Endothelial cell of umbilical vein (primary cell): ENCODE measurements around the gene PRCC. TPM values are rescaled to one million over a fixed set of nuclear protein-coding genes. Genes with fewer than 3 reads are reported as not detected.

ENCODE experiments used
- BruUV-seq: library from RNA; stranded (reverse); fragments of 400-500 nt; replicated peaks from 2 replicates; lab custom pipeline; 2021; lab: Mats Ljungman, UMichigan
- CTCF ChIA-PET: fragments of 300-600, 350-600 bp; sonication (Branson Sonifier 250); formaldehyde crosslinking; loops from one replicate; lab custom pipeline; 2021; ENCODE audit warnings: antibody characterized with exemption, inconsistent platforms; lab: Charles Lee
- POLR2A ChIA-PET: fragments of 300-600, 350-600 bp; sonication (Branson Sonifier 250); formaldehyde crosslinking; loops from one replicate; lab custom pipeline; 2021; ENCODE audit warnings: antibody characterized with exemption, inconsistent platforms; lab: Charles Lee
- DNase-seq: peaks from one replicate; pipeline ENCODE4 v3.0.0-alpha.2; 2011; ENCODE audit warnings: low read depth, low spot score
- FAIRE-seq: peaks from 2 replicates; lab custom pipeline; 2011; peaks lifted over from hg19 to GRCh38; lab: Jason Lieb, UNC
- H2AFZ ChIP-seq: 2 replicates; pipeline ENCODE4 v1.6.0; 2012; ENCODE audit warnings: low read depth, low read length, control low read depth, inconsistent platforms
- H3K27ac ChIP-seq: 2 replicates; pipeline ENCODE4 v1.5.1; 2011; ENCODE audit warnings: low read depth, mild to moderate bottlenecking, control low read depth, low read length, moderate library complexity; ENCODE audit not compliant: insufficient read depth
- H3K27me3 ChIP-seq, 2 experiments: 2 replicates each; pipeline versions ENCODE4 v1.6.0 to v1.6.1; 2011; ENCODE audit warnings: low read length in 2 of 2, mixed read lengths in 1 of 2; ENCODE audit not compliant: control insufficient read depth in 2 of 2, insufficient read depth in 2 of 2
- H3K36me3 ChIP-seq, 2 experiments: 2 replicates in 1 of 2; 3 replicates in 1 of 2; pipeline ENCODE4 v1.5.1; 2011; ENCODE audit warnings: low read length in 2 of 2, mild to moderate bottlenecking in 1 of 2, moderate library complexity in 1 of 2; ENCODE audit not compliant: control insufficient read depth in 2 of 2, insufficient read depth in 2 of 2; ENCODE audit errors: extremely low read depth in 1 of 2
- H3K4me1 ChIP-seq: 3 replicates; pipeline ENCODE4 v1.5.1; 2011; ENCODE audit warnings: mild to moderate bottlenecking, low read length; ENCODE audit not compliant: control insufficient read depth, insufficient read depth; ENCODE audit errors: extremely low read depth
- H3K4me2 ChIP-seq: 2 replicates; pipeline ENCODE4 v1.6.1; 2011; ENCODE audit warnings: low read length, control low read depth, mixed read lengths; ENCODE audit not compliant: insufficient read depth
- H3K4me3 ChIP-seq, 3 experiments: fragments of 200-600 bp in 1 of 3; sonication (generic), shearing (Covaris generic) in 1 of 3; replicated peaks in 1 of 3; 2 replicates each; pipeline ENCODE4 v1.5.1; 2011 to 2016; ENCODE audit warnings: control low read depth in 3 of 3, low read length in 3 of 3, mild to moderate bottlenecking in 2 of 3, inconsistent platforms in 1 of 3, low read depth in 1 of 3, moderate library complexity in 1 of 3; ENCODE audit not compliant: insufficient read depth in 1 of 3
- H3K79me2 ChIP-seq: 2 replicates; pipeline ENCODE4 v1.6.0; 2012; ENCODE audit warnings: low read length, inconsistent platforms; ENCODE audit not compliant: control insufficient read depth, insufficient read depth
- H3K9ac ChIP-seq: replicated peaks from 2 replicates; pipeline ENCODE3; 2011; ENCODE audit warnings: low read length, control low read depth; ENCODE audit not compliant: insufficient read depth; ENCODE audit errors: extremely low read depth
- H3K9me1 ChIP-seq: replicated peaks from 3 replicates; pipeline ENCODE4 v1.6.0; 2011; ENCODE audit warnings: mild to moderate bottlenecking, low read length; ENCODE audit not compliant: control insufficient read depth, insufficient read depth; ENCODE audit errors: extremely low read depth
- H3K9me3 ChIP-seq: replicated peaks from 2 replicates; pipeline ENCODE4 v1.5.1; 2012; ENCODE audit warnings: low read length, inconsistent platforms; ENCODE audit not compliant: control insufficient read depth, insufficient read depth
- H4K20me1 ChIP-seq: replicated peaks from 2 replicates; pipeline ENCODE3; 2011; ENCODE audit warnings: mild to moderate bottlenecking, low read length; ENCODE audit not compliant: control insufficient read depth, insufficient read depth; ENCODE audit errors: extremely low read depth
- EZH2 ChIP-seq: IDR thresholded peaks from 2 replicates; pipeline ENCODE4 v1.6.1; 2012; ENCODE audit warnings: borderline replicate concordance, low read depth, mild to moderate bottlenecking, moderate library complexity, low read length, inconsistent platforms; ENCODE audit not compliant: severe bottlenecking
- FOS ChIP-seq: IDR thresholded peaks from 2 replicates; pipeline ENCODE4 v1.6.1; 2011; ENCODE audit warnings: mild to moderate bottlenecking, low read length, moderate library complexity, borderline replicate concordance; ENCODE audit not compliant: insufficient read depth
- GATA2 ChIP-seq: IDR thresholded peaks from 2 replicates; pipeline ENCODE4 v1.7.0; 2011; ENCODE audit warnings: low read depth, mild to moderate bottlenecking, moderate library complexity, mixed read lengths, low read length; ENCODE audit not compliant: insufficient read length, insufficient read depth
- JUN ChIP-seq: IDR thresholded peaks from 2 replicates; pipeline ENCODE4 v1.6.1; 2011; ENCODE audit warnings: borderline replicate concordance, low read depth; ENCODE audit not compliant: insufficient read length, insufficient read depth
- MAX ChIP-seq: IDR thresholded peaks from 2 replicates; pipeline ENCODE4 v1.6.1; 2011; ENCODE audit not compliant: insufficient read depth, insufficient read length
- MYC ChIP-seq: IDR thresholded peaks from one replicate; pipeline ENCODE4 v1.6.1; 2011; ENCODE audit warnings: mild to moderate bottlenecking, low read depth, low read length
- POLR2A ChIP-seq: IDR thresholded peaks from 2 replicates; pipeline ENCODE4 v1.6.1; 2012; ENCODE audit warnings: low read depth, mild to moderate bottlenecking, control low read depth, low read length
- POLR2AphosphoS5 ChIP-seq: IDR thresholded peaks from 2 replicates; pipeline ENCODE4 v1.6.1; 2012; ENCODE audit warnings: low read depth, mild to moderate bottlenecking, control low read depth, low read length, moderate library complexity; ENCODE audit not compliant: insufficient read depth
- dilution Hi-C: fragments of 300-500 bp; cut with MboI; formaldehyde crosslinking; loops from one replicate; pipeline ENCODE4 v1.15.0; 2019; ENCODE audit warnings: low sequenced_read_pairs; ENCODE audit not compliant: extremely low pct_ligation_motif_present
- intact Hi-C: fragments of 100-400 bp; cut with micrococcal nuclease; formaldehyde crosslinking; loops from one replicate; pipeline ENCODE4 v1.10.0; 2022
- polyA plus RNA-seq, 4 experiments: library from polyadenylated mRNA; depleted of rRNA in 3 of 4; stranded (reverse) in 3 of 4; unstranded in 1 of 4; fragments of >200 nt; gene quantifications; 2 replicates each; pipeline versions ENCODE4 v1.2.1 to v1.2.3, GENCODE V29; 2011 to 2012; ENCODE audit warnings: missing spikeins in 1 of 4
- total RNA-seq: library from RNA; stranded (reverse); gene quantifications from 2 replicates; pipeline ENCODE4 v1.2.3, GENCODE V29; 2021
- TF ChIP-seq, protein P1 (sequence below), 2 donors: IDR thresholded peaks; 1 replicate in 1 of 2; 2 replicates in 1 of 2; pipeline ENCODE4 v1.5.1; 2011; ENCODE audit warnings: low read length in 2 of 2, mild to moderate bottlenecking in 2 of 2, moderate library complexity in 2 of 2, control low read depth in 1 of 2, inconsistent platforms in 1 of 2, low read depth in 1 of 2; ENCODE audit not compliant: insufficient read depth in 1 of 2; ENCODE audit errors: extremely low read depth in 1 of 2

PRCC gene
- total and polyA plus RNA-seq, 2 donors (not counting 3 experiments of a cell fraction or from before 2014, with no cell fraction given), result 71.5 to 77.4 TPM

DNA sequence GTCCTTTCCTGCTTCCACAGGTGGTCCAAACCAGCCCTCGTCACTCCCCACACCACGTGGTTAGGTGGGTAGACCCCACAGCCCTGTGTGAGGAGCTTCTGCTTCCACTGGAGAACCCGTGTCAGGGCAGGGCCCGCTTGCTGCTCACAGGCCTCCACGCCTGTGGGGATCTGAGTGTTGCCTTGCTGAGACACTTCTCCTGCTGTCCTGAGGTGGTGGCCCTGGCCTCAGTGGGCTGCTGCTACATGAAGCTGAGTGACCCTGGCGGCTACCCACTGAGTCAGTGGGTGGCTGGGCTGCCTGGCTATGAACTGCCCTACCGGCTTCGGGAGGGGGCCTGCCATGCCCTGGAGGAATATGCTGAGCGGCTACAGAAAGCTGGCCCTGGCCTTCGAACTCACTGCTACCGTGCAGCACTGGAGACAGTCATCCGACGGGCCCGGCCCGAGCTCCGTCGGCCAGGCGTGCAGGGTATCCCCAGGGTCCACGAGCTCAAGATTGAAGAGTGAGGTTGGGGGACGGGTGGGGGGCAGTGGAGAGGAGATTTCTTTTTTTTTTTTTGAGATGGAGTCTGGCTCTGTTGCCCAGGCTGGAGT is 33.2 kb upstream of the PRCC start:
- H3K79me2 ChIP-seq, result no peaks in the 10 kb centered on the region
- peaks cover 3% of the 10 kb centered on the region for H3K4me1 ChIP-seq
- H3K27ac ChIP-seq, result no peak overlapping the region
- no peak overlapping the region for H3K4me3 ChIP-seq
- no peaks in the 10 kb centered on the region for H3K27me3 ChIP-seq
- DNase-seq (no peak), FAIRE-seq (no peak)
- POLR2A ChIA-PET, result interaction anchor here (0.6 kb wide), 1 partner anchor 17 kb away, joined by 8 read pairs; no protein-coding TSS in a partner anchor
- TF ChIP-seq POLR2A (no peak), JUN (no peak), POLR2AphosphoS5 (no peak), MAX (no peak), FOS (no peak), MYC (no peak), EZH2 (no peak), GATA2 (no peak)
- TF ChIP-seq, protein P1, sequence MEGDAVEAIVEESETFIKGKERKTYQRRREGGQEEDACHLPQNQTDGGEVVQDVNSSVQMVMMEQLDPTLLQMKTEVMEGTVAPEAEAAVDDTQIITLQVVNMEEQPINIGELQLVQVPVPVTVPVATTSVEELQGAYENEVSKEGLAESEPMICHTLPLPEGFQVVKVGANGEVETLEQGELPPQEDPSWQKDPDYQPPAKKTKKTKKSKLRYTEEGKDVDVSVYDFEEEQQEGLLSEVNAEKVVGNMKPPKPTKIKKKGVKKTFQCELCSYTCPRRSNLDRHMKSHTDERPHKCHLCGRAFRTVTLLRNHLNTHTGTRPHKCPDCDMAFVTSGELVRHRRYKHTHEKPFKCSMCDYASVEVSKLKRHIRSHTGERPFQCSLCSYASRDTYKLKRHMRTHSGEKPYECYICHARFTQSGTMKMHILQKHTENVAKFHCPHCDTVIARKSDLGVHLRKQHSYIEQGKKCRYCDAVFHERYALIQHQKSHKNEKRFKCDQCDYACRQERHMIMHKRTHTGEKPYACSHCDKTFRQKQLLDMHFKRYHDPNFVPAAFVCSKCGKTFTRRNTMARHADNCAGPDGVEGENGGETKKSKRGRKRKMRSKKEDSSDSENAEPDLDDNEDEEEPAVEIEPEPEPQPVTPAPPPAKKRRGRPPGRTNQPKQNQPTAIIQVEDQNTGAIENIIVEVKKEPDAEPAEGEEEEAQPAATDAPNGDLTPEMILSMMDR (IDR thresholded peaks at IDR 0.05; ENCODE audit: extremely low read depth in 1 of 2, insufficient read depth in 1 of 2, low read depth in 1 of 2, low read length in 2 of 2), result no peak
- no peak overlapping the region for H3K4me2 ChIP-seq
- CTCF ChIA-PET, result interaction anchor here (0.8 to 1.4 kb wide), 3 partner anchors 12 to 44 kb away, joined by 3 read pairs; no protein-coding TSS in a partner anchor
- H3K9me1 ChIP-seq, result no peaks in the 10 kb centered on the region
- no TSS peak for BruUV-seq
- dilution Hi-C loops, result no loop called here
- H2AFZ ChIP-seq, result no peak overlapping the region
- no peak overlapping the region for H3K9ac ChIP-seq
- peaks cover 0 to 12% of the 10 kb centered on the region in 2 experiments for H3K36me3 ChIP-seq
- H4K20me1 ChIP-seq, result no peaks in the 10 kb centered on the region
- H3K9me3 ChIP-seq, result no peaks in the 10 kb centered on the region
- intact Hi-C loops, result no loop called here
